Mesothelial cell of epicardium (in vitro differentiated cells): ENCODE data around the gene SPATA13. TPM values are rescaled to one million over a fixed set of nuclear protein-coding genes. Genes with fewer than 3 reads are reported as not detected.

ENCODE experiments used
- DNase-seq, 2 experiments: peaks; one replicate each; pipeline ENCODE4 v3.0.0; 2021; ENCODE audit warnings: low spot score in 2 of 2; ENCODE audit not compliant: unreplicated experiment in 2 of 2
- H3K27ac Mint-ChIP-seq: 2 replicates; pipeline ENCODE4 v1.8.0; 2021; ENCODE audit warnings: mixed read lengths
- H3K27me3 Mint-ChIP-seq: 2 replicates; pipeline ENCODE4 v1.8.0; 2021; ENCODE audit warnings: low read depth, mixed read lengths
- H3K36me3 Mint-ChIP-seq: 2 replicates; pipeline ENCODE4 v1.8.0; 2021; ENCODE audit warnings: mixed read lengths
- H3K4me1 Mint-ChIP-seq: 2 replicates; pipeline ENCODE4 v1.8.0; 2021; ENCODE audit warnings: mixed read lengths
- H3K4me3 Mint-ChIP-seq: 2 replicates; pipeline ENCODE4 v1.8.0; 2021; ENCODE audit warnings: mild to moderate bottlenecking, moderate library complexity, mixed read lengths
- H3K9me3 Mint-ChIP-seq: 2 replicates; pipeline ENCODE4 v1.8.0; 2021; ENCODE audit warnings: mixed read lengths
- total RNA-seq: library from RNA; stranded (reverse); gene quantifications from 3 replicates; pipeline ENCODE4 v1.2.1, GENCODE V29; 2021
- TF ChIP-seq, protein P1 (sequence below): fragments of 200-600 bp; sonication (generic); IDR thresholded peaks from one replicate; pipeline ENCODE4 v1.5.0; 2021; ENCODE audit warnings: antibody characterized with exemption; ENCODE audit not compliant: unreplicated experiment

SPATA13 gene
- total RNA-seq, 1 donor from 2014 or later = 3.8 TPM

DNA sequence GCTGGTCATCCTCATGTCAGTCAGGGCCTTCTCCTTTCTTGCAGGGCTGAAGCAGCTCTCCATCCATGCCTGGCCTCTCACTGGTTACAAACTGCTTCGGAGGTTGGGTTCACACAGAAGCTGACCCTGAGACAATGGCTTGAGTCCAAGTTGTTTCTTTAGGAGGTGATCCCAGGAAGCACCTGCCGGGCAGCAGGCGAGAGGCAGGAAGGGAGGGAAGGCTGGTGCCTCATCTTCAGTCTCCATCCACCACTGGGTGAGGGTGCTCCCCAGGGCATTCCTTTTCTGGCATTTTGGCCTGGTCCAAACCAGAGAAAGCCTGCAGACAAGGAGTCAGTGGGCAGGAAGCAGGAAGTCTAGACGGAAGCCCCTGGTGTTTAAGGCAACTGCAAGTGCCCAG is 17.6 kb upstream of the SPATA13 start:
- no peak overlapping the region for H3K4me3 Mint-ChIP-seq
- H3K27ac Mint-ChIP-seq = no peak overlapping the region
- H3K4me1 Mint-ChIP-seq = peaks cover 18% of the 10 kb centered on the region
- TF ChIP-seq, protein P1, sequence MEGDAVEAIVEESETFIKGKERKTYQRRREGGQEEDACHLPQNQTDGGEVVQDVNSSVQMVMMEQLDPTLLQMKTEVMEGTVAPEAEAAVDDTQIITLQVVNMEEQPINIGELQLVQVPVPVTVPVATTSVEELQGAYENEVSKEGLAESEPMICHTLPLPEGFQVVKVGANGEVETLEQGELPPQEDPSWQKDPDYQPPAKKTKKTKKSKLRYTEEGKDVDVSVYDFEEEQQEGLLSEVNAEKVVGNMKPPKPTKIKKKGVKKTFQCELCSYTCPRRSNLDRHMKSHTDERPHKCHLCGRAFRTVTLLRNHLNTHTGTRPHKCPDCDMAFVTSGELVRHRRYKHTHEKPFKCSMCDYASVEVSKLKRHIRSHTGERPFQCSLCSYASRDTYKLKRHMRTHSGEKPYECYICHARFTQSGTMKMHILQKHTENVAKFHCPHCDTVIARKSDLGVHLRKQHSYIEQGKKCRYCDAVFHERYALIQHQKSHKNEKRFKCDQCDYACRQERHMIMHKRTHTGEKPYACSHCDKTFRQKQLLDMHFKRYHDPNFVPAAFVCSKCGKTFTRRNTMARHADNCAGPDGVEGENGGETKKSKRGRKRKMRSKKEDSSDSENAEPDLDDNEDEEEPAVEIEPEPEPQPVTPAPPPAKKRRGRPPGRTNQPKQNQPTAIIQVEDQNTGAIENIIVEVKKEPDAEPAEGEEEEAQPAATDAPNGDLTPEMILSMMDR = no peak
- no peak for DNase-seq
- H3K36me3 Mint-ChIP-seq = no peaks in the 10 kb centered on the region
- no peaks in the 10 kb centered on the region for H3K9me3 Mint-ChIP-seq
- peaks cover 5% of the 10 kb centered on the region for H3K27me3 Mint-ChIP-seq

GRCh38 chr13:24145240-24145639 is 15.3 kb upstream of the SPATA13 start:
- no peak overlapping the region for H3K27ac Mint-ChIP-seq
- peaks cover 18% of the 10 kb centered on the region for H3K4me1 Mint-ChIP-seq
- H3K4me3 Mint-ChIP-seq = no peak overlapping the region
- no peaks in the 10 kb centered on the region for H3K9me3 Mint-ChIP-seq
- H3K27me3 Mint-ChIP-seq = peaks cover 3% of the 10 kb centered on the region
- TF ChIP-seq, protein P1 = no peak
- no peak for DNase-seq
- no peaks in the 10 kb centered on the region for H3K36me3 Mint-ChIP-seq

DNA sequence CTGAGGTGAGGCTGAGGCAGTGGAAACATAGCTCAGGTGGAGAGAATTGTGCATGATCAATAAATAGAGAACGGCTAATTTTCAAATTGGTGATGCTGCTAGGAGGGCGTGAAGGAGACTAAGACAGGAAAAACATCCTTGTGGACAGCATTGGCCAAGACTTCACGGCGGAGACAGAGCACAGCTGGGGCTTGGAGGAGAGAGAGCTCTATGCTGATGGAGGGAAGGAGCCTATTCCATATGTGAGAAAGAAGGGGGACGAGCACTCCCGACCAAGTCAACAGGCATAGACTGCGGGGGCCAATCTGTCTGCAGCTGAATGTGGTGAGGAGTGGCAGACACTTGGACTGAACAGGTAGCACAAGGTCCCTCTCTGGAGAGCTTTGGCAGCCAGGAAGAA is 14.8 kb upstream of the SPATA13 start:
- Mint-ChIP-seq H3K27ac (no peak overlapping the region), H3K4me3 (no peak overlapping the region), H3K36me3 (no peaks in the 10 kb centered on the region), H3K27me3 (peaks cover 3% of the 10 kb centered on the region), H3K4me1 (peaks cover 18% of the 10 kb centered on the region), H3K9me3 (no peaks in the 10 kb centered on the region)
- no peak for DNase-seq
- TF ChIP-seq, protein P1 = no peak

- H3K27me3 Mint-ChIP-seq = peaks cover 3% of the 10 kb centered on the region
- no peak overlapping the region for H3K4me3 Mint-ChIP-seq
- no peak overlapping the region for H3K27ac Mint-ChIP-seq
- peaks cover 18% of the 10 kb centered on the region for H3K4me1 Mint-ChIP-seq
- H3K9me3 Mint-ChIP-seq = no peaks in the 10 kb centered on the region
- no peaks in the 10 kb centered on the region for H3K36me3 Mint-ChIP-seq
- TF ChIP-seq, protein P1 = no peak
- no peak for DNase-seq
These were observed 13.5 kb upstream of the SPATA13 start for GRCh38 chr13:24146961-24147569.

- TF ChIP-seq, protein P1 = no peak
- Mint-ChIP-seq H3K36me3 (no peaks in the 10 kb centered on the region), H3K27ac (no peak overlapping the region), H3K27me3 (peaks cover 5% of the 10 kb centered on the region), H3K9me3 (no peaks in the 10 kb centered on the region), H3K4me1 (peaks cover 18% of the 10 kb centered on the region), H3K4me3 (no peak overlapping the region)
- no peak for DNase-seq
These were observed 13.0 kb upstream of the SPATA13 start for GRCh38 chr13:24147570-24147963.
